HG03354 (cell line): ENCODE data around the gene CACNA2D3.

ENCODE experiments used
- ATAC-seq: cut with Tn5 transposase; IDR thresholded peaks from one replicate; pipeline ENCODE4 v1.9.1; 2021; ENCODE audit warnings: mild to moderate bottlenecking; ENCODE audit not compliant: unreplicated experiment, poor library complexity, severe bottlenecking

Gene CACNA2D3

GRCh38 chr3:54311211-54311747 lies 188.9 kb downstream of the CACNA2D3 start:
- ATAC-seq, result no peak

GRCh38 chr3:54312156-54312899 lies 190.0 kb downstream of the CACNA2D3 start:
- no peak for ATAC-seq

GRCh38 chr3:54313418-54313817 lies 191.1 kb downstream of the CACNA2D3 start:
- no peak for ATAC-seq

- ATAC-seq, result no peak
Observed at GRCh38 chr3:54321520-54321919, 199.2 kb downstream of the CACNA2D3 start.

GRCh38 chr3:54322354-54322753 lies 200.0 kb downstream of the CACNA2D3 start:
- ATAC-seq, result no peak

GRCh38 chr3:54324103-54324502 lies 201.8 kb downstream of the CACNA2D3 start:
- no peak for ATAC-seq

- ATAC-seq, result no peak
Observed at GRCh38 chr3:54326951-54327350, 204.6 kb downstream of the CACNA2D3 start.

GRCh38 chr3:54331341-54331740 lies 209.0 kb downstream of the CACNA2D3 start:
- no peak for ATAC-seq

- no peak for ATAC-seq
Observed at GRCh38 chr3:54337846-54338245, 215.5 kb downstream of the CACNA2D3 start.

GRCh38 chr3:54339608-54340007 lies 217.3 kb downstream of the CACNA2D3 start:
- ATAC-seq, result no peak

GRCh38 chr3:54341811-54342210 lies 219.5 kb downstream of the CACNA2D3 start:
- no peak for ATAC-seq

GRCh38 chr3:54342676-54343075 lies 220.3 kb downstream of the CACNA2D3 start:
- ATAC-seq, result no peak

- no peak for ATAC-seq
Observed at GRCh38 chr3:54343495-54343894, 221.1 kb downstream of the CACNA2D3 start.

GRCh38 chr3:54344601-54345231 lies 222.4 kb downstream of the CACNA2D3 start:
- ATAC-seq, result no peak

- no peak for ATAC-seq
Observed at GRCh38 chr3:54345847-54346375, 223.6 kb downstream of the CACNA2D3 start.

GRCh38 chr3:54347060-54347459 lies 224.7 kb downstream of the CACNA2D3 start:
- ATAC-seq, result no peak

- no peak for ATAC-seq
Observed at GRCh38 chr3:54347933-54348332, 225.6 kb downstream of the CACNA2D3 start.

GRCh38 chr3:54349231-54349652 lies 226.9 kb downstream of the CACNA2D3 start:
- no peak for ATAC-seq

- no peak for ATAC-seq
Observed at GRCh38 chr3:54349691-54350090, 227.3 kb downstream of the CACNA2D3 start.

- ATAC-seq, result no peak
Observed at GRCh38 chr3:54353546-54353945, 231.2 kb downstream of the CACNA2D3 start.

- ATAC-seq, result no peak
Observed at GRCh38 chr3:54353946-54354345, 231.6 kb downstream of the CACNA2D3 start.
